GM12891 (cell line): ENCODE data around the gene ANKZF1.

Experiments used
- PAX5 ChIP-seq: IDR thresholded peaks from 2 replicates; pipeline ENCODE4 v1.6.1; 2011; ENCODE audit warnings: low read length, moderate library complexity, mild to moderate bottlenecking; ENCODE audit not compliant: insufficient read depth, severe bottlenecking
- POLR2A ChIP-seq: IDR thresholded peaks from 2 replicates; pipeline ENCODE4 v1.6.1; 2011; ENCODE audit warnings: low read depth, low read length, control low read depth
- POLR2AphosphoS5 ChIP-seq: IDR thresholded peaks from 2 replicates; pipeline ENCODE4 v1.6.1; 2011; ENCODE audit warnings: low read depth, low read length, control low read depth
- POU2F2 ChIP-seq: IDR thresholded peaks from 2 replicates; pipeline ENCODE4 v1.6.1; 2011; ENCODE audit warnings: low read depth, mild to moderate bottlenecking, control low read depth, low read length, moderate library complexity
- SPI1 ChIP-seq: IDR thresholded peaks from 2 replicates; pipeline ENCODE4 v1.6.1; 2011; ENCODE audit warnings: low read depth, low read length, control low read depth
- TAF1 ChIP-seq: IDR thresholded peaks from 2 replicates; pipeline ENCODE4 v1.6.1; 2011; ENCODE audit warnings: low read depth, low read length, control low read depth

DNA sequence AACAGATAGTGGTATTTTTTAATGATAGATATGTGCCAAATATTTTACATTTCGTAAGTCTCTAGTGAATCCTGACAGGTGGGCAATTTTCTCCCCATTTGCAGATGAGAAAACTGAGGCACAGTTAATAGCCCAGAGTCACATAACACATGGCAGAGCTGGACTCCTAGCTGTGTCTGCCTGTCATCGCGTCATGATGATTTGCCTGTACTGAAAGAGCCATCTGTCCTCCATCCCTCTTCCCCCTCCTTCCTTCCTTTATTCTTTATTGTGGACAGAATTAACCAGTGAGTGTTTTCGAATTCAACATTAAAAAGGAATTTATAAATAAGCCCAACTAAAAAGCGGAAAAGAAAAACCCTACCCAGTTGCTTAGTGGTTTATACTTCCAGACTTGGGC is 52.8 kb downstream of the ANKZF1 start:
- no peak for TF ChIP-seq SPI1
- TF ChIP-seq POLR2A = no peak
- no peak for TF ChIP-seq TAF1
- no peak for TF ChIP-seq POLR2AphosphoS5
- TF ChIP-seq PAX5 = no peak
- no peak for TF ChIP-seq POU2F2
